ENCODE measurements around the gene IQUB.
A peak's percentile ranks its signal among the peaks of the same experiment; 100 is the strongest.
"Not testable (repeated sequence)": the region's sequence is repeated elsewhere in the genome, so short reads cannot be mapped to it uniquely, and the experiment has no call there.

The IQUB gene

DNA sequence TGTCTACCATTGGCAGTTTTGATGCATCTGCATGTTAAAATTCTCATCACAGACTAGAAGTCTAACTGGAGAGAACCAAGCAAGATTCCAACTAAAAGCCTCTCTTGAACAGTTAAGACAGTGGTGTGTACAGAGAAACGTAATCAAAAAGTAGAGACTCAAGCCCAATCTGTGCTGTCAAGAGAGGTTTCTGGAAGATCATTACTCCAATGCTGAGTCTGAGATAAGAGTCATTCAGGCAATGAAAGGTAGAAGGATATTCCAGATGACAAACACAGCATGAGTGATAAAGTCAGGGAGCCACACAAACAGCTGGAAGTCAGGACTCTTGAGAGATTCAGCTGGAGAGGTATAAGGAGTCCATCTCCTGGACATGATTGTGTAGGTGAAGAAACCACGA, 48.7 kb downstream of the IQUB start:
- DNase-seq (ENCODE audit: low read depth), result no peak

DNA sequence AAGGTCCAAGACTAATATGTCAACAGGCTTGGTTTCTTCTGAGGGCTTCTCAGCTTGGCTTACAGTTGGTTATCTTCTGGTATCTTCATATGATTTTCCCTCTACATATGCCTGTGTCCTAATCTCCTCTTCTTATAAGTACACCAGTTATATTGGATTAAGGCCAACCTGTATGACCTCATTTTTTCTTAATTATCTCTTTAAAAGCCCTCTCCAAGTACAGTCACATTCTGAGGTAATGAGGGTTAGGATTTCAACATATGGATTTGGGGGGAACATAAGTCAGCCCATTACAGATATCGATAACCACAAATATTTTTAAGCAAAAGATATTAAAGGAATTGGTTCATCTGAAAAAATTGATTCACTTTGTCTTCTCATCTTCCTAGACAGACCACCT, 49.2 kb downstream of the IQUB start:
- no peak for DNase-seq (ENCODE audit: low read depth)

DNA sequence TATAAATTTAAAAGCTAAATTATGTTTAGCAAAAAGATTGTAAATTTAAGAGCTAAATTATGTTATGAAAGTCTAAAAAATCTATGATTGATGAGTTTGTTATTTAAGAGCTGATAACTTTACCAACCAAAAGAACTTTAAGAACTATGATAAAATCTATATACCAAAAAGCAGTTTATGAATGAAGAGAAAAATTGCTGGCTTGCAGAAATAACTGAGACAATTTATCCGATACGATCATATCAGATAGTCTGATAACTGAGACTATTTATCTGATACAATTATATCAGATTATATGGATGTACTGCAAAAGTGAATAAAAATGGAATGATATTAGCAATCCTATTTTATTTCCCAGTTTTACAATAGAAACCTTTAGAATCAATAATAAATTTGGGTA, 50.2 kb downstream of the IQUB start:
- DNase-seq (ENCODE audit: low read depth), result no peak

DNA sequence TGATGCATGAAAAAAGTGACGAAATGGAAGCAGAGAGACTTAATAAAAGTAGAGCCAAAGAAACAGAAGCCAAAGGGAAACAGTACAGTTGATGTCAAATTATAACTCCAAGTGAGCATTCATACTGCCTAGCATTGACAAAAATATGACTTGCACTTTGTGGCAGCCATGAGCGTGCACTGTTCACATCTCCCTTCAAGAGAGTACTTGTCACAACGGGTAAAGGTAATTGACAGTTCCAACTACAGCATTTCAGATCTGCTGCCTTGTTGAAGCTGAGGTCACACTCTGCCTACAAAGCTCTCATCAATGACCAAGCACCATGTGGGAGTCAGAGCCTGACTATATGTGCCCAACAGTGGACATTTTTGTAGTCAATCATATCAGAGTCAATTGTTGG, 54.3 kb downstream of the IQUB start:
- DNase-seq (ENCODE audit: low read depth), result no peak

DNA sequence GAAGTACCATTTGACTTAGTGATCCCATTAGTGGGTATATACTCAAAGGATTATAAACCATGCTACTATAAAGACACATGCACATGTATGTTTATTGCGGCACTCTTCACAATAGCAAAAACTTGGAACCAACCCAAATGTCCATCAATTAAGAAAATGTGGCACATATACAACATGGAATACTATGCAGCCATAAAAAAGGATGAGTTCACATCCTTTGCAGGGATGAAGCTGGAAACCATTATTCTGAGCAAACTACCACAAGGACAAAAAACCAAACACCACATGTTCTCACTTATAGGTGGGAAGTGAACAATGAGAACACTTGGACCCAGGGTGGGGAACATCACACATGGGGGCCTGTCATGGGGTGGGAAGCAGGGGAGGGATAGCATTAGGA, 56.3 kb downstream of the IQUB start:
- not testable (repeated sequence) for DNase-seq (ENCODE audit: low read depth)

DNA sequence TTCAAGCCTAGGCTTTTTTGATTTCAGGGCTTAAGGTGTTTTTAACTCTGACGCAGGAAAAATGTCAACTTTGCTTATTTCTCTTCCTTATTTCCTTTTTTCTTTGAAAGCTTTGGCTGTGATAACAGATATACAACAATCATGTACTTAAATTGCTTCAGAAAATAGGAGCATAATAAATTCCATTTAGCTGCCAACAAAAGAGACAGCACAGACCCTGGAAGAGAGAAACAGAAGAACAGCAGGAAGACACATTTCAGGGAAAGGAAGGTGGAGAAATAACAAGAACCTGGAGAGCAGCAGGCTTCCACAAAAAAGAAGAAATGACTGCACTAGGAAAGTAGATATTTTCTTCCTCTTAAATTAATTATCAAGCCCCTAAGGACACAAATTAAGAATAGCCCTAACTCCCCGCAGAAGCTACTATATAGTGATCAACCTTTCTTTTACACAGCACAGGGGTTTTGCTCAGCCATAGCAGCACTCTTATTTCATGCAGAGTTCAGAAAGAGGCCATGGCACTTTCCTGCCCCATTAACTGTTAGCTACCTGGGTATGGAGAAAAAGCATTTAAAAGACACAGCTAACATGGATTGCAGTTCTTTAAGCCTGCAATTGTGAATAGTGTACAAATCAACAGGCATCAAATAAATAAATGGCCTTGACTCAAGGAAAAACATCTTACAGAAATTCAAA, 61.5 kb downstream of the IQUB start:
- DNase-seq (ENCODE audit: low read depth), result no peak

DNA sequence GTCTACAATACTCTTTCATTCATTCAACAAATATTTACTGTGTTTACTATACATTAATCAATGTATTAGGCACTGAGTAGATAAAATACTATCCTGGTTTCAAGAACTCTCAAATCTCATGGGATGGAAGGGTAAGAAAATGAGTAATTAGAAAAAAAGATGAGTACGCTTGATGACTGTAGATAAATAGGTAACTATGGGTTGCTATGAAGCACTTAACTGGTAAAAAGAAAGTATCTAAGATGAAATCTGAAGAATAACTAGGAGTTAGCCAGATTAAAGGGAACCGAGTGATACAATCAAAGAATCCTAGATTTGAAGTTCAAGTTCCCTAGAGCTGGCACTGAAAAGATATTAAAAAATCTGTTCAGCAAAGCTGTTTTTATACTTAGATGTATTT, 62.1 kb downstream of the IQUB start:
- DNase-seq (ENCODE audit: low read depth), result no peak

DNA sequence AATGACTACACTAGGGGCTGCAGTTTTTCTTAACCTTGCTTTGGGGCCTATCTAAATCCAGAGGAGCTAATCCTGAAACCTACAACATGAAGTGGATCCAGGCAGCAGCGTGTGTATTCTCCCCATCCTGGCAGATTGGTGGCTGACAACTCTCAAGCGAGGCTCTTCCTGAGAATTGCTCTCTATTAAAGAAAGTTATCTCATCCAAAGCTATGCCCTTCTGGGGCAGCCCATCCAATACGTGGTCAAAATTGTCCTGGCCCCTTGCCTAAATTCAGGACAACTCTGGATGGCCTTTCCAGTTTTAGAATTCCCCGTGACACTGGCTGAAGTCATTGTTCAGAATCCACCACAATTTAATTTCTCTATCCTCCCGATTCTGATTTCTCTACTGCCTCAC, 66.1 kb downstream of the IQUB start:
- DNase-seq (ENCODE audit: low read depth), result no peak

DNA sequence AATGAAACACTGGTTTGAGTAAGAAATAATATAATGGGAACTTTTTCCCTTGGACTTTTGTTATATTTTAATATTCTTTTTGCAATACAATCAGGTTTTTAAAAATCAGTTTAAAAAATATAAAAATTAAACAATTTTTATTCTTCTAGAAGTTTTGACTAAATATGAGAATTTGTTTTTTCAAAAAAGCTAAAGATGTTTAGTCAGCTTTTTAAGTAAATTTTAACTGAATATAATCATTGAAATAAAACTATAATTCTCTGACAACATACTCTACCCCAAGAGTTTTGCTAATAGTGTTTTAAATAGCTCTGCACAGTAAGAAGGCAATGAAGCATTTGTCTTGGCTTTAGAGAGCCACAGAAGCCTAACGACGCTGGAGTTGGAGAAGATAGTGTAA, 70.5 kb downstream of the IQUB start:
- no peak for DNase-seq (ENCODE audit: low read depth)

DNA sequence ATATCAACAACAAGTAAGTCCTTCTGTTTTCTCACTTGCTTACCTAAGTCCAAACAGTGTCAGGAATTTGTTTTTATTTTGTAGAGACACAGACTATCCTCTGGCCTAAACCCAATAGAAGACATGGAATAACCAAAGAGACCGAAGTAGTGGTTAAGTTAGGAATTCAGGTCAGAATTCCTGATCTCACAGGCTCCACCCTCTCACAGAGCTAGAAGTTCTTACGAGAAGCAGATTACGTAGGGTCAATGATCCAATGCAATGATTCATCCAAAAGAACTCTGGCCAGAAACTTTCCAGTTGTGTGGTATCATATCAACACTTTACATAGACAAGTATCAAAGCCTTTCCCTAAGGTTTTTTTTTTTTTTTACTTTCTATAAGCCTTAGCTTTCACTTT, 73.8 kb downstream of the IQUB start:
- DNase-seq (ENCODE audit: low read depth), result peak; percentile 88

DNA sequence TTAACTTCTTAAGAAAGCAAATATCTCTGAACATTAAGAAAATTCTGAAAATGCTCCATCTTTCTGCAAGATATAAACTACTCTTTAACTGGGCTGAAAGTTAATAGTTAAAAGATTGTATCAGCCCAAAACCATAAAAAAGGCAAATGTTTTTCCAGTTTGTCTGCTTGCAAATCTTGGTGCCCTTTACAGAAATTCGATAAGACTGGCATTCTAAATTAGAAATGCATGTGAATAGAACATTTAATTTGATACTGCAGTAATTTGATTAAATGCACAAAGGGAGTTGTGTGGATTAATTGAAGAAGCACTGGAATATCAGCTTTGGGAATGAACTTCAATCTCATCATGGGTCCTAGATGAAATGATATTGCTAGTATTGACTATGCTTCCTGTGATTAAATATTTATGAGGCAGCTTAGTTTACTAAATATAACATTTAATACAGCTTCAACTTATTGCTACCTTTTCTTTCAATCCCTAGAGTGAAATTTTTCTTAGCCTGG, 78.4 kb downstream of the IQUB start:
- DNase-seq (ENCODE audit: low read depth), result no peak

DNA sequence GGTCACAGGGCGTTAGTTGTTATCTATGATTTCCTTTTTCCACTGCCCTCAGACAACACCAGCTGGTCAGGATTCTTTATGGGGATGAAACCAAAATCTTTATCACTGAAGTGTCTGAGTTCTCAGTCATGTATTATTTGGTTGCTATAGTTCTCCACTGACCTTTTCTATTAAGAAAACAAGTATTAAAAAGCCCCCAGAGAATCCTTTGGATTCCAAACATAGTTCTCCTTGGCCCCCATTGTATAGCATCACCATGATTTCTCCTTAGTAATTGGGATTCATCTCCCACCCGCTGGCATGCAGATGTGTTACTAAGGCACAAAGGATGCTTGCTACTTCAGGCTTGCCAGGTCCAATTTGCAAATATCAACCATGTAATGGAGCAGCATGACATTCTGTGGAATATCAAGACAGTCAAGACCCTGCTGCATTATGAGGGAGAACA, 94.3 kb downstream of the IQUB start:
- DNase-seq (ENCODE audit: low read depth), result no peak

DNA sequence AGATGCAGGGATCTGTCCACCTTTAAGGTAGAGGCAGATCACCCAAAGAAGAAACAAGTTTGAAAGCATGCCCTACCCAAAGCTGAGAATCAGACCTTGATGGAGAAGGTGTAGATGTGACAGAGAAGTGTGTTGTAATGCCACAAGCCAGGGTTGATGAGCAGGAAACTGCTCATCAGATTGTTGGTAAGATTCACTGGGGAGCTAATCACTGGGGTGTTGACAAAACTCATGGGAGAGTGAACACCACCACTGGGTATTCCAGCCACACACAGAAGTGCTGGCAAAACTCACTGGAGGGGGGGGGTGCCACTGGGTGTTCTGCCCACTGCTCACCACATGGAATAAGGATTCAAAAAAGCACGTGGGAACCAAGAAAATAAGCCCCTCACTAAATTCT, 95.2 kb downstream of the IQUB start:
- no peak for DNase-seq (ENCODE audit: low read depth)

DNA sequence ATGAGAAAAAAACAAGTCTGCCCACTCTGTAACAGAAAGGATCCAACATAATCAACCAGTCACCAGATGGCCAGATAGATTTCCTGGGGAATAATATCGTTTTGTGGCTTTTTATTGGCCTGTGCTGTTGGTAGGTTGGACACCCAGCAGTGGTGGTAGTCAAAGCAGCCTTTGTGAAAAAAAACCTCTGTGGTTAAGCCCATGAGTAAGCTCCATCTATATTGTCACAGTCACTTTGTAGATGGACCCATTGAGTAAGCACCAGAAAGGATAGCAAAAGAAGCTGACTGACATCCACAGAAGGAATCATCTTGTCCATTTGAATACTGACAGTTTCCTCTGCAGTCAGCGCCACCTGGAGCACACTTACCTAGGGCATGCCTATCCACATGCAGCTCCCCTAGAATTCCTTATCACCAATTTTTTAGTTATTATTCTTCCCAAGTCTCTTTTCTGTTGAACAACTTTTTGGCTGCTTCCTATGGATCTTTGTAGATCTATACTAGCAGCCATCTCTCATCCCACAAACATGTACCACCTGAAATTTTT, 96.9 kb downstream of the IQUB start:
- DNase-seq (ENCODE audit: low read depth), result no peak

DNA sequence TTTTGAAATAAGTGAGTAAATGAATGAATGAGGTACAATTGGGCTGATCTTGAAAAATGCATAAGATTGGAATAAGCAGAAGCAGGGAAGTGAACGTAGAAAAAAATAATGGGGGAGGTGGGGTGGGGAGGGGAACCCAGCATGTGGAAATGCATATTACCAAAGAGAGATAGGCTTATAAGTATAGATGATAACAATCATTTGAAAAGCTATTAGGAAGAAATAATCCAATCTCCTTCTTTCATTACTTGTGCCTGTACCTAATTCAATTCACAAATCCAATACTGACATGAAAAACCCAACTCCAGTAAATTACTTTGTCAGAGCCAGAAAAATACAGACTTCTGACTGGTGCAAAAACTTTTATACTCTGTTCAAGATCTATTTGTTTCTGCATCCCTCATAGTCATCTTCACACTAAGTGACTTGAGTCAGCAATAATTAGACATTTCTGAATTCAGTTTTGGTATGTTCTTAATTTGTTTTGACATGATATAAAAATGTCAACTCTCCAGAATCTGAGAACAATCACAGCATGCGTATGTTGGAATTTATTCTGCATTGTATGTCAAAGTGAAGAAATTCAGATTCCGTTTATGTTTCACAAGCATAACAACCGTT, 99.2 kb downstream of the IQUB start:
- DNase-seq (ENCODE audit: low read depth), result no peak

DNA sequence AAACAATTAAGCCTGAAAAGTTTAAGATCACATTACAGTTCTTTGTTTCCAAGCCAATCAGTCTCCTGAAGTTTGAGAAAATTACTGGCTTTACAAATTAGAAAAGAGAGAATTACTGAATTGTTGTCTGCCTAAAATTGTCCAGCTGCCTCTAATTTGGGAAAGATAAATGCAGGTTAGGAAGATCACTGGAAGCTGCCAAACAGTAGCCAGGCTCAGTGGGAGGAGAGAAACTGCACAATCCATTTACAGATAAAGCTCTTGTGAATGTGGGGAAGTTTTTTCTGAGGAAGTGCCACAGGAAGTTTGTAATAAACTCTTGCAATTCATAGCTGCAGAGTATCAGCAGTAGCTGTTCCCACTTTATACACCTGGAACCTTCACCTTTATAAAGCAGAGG, 100.7 kb downstream of the IQUB start:
- no peak for DNase-seq (ENCODE audit: low read depth)

DNA sequence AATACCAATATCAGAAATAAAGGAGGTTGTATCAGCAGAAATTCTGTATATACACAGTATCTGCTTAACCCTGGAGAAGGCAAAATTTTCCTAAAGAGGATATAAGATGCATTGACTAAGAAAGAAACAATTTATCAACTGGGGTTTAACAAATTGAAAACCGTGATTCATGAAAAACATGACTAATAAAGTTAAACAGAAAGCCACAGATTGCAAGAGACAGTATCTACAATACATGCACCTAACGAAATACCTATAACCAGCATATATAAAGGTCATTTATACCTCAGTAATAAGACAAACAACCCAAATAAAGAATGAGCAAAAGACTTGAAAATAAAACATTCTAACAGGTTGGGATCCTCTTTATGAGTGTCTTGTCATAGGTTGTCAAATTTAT, 101.8 kb downstream of the IQUB start:
- DNase-seq (ENCODE audit: low read depth), result no peak

DNA sequence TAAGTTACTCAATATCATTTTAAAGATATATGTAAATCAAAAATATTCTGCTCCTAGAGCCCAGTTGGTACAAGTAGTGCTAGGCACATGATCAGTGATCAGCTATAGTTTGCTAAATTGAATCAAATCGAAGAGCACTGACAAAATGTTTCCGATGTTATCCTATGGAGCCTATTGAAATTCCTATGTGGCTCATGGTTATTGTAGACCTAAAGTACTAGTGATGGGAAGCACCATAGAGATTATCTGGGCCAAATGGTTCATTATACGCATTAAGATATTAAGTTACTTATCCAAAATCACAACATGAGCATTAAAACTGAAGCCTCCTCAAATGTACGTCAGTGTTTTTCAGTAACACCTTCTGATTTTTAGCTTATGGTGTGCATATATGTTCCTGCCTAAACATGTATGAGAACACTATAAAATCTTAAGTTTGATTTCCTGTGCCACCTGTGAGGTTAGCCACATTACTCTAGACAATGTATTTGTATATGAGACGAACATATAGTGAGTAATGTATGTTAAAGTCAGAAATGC, 103.2 kb downstream of the IQUB start:
- DNase-seq (ENCODE audit: low read depth), result no peak

DNA sequence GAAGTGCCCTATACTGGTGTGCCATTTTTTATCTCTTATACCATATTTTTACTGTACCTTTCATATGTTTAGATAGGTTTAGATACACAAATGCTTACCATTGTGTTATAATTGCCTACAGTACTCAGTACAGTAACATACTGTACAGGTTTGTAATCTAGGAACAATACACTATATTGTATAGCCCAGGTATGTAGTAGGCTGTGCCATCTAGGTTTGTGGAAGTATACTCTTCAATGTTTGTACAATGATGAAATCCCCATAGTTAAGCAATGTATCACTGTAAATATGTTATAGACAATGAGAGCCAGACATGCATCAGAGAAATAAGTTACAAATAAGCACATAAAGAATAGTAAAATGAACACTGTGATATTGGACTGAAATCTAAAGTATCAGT, 109.1 kb downstream of the IQUB start:
- DNase-seq (ENCODE audit: low read depth), result no peak

DNA sequence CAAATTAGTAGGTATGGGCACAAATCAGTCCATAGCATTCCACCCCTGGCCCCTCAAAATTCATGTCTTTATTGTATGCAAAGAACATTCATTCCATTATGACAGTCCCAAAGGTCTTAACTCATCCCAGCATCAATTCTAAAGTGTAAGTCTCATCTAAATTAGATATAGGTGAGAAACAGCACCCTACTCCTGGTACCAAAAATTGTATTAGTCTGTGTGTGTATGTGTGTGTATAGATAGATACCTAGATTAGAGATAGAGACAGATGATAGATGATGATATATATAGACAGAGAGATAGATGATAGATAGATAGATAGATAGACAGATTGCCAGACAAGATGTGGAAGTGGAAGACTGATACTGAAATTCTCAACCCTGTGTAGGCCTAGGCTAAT, 109.9 kb downstream of the IQUB start:
- no peak for DNase-seq (ENCODE audit: low read depth)

DNA sequence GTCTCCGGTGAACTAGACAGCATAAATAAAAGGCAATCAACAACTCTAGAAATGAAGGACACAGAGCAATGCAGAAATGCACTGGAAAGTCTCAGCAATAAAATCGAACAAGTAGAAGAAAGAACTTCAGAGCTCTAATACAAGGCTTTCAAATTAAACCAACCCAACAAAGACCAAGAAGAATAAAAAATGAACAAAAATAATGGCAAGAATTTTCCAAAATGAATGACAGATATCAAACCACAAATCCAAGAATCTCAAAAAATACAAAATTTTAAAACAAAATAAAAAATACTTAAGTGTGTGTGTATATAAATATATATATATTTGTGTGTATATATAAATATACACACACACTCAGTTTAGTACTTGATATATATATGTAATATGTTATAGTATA, 110.8 kb downstream of the IQUB start:
- DNase-seq (ENCODE audit: low read depth), result no peak

DNA sequence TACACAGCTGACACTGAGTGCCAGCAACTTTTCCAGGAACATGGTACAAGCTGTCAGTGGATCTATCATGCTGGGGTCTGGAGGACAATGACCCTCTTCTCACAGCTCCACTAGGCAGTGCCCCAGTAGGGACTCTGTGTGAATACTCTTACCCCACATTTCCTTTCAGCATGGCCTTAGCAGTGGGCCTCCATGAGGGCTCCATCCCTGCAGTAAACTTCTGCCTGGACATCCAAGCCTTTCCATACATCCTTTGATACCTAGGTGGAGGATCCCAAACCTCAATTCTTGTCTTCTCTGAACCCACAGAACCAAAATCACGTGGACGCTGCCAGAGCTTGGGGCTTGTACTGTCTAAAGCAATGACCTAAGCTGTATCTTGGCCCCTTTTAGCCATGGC, 116.8 kb downstream of the IQUB start:
- DNase-seq (ENCODE audit: low read depth), result no peak

DNA sequence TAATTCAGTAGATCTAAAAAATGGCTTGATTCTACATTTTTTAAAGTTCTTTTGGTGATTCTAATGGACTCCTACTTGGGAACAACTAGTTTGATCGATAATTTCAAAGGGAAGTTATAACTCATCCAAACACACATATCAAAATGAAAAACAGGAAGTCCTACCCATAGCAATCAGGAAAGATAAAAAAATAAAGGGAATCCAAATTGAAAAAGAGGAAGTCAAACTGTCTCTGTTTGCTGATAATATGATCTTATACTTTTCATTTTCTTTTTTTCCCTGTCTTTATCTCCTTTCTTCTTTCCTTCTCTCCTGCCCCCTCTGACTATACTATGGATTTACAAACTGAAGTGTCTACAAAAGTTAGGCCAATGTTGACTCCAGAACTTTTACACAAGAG, 118.8 kb downstream of the IQUB start:
- no peak for DNase-seq (ENCODE audit: low read depth)

All from non-pigmented ciliary epithelial cell (primary cell).